Skeletal muscle satellite cell (primary cell): ENCODE results near the gene PHLPP1.

Source experiments
- H3K27me3 ChIP-seq: 2 replicates; pipeline ENCODE4 v1.7.0; 2013; ENCODE audit warnings: low read length; ENCODE audit not compliant: control insufficient read depth, insufficient read depth
- H3K36me3 ChIP-seq: 2 replicates; pipeline ENCODE4 v1.7.0; 2013; ENCODE audit warnings: mild to moderate bottlenecking, control low read depth, low read length; ENCODE audit not compliant: insufficient read depth
- H3K4me1 ChIP-seq: 2 replicates; pipeline ENCODE4 v1.7.0; 2013; ENCODE audit warnings: low read length; ENCODE audit not compliant: control insufficient read depth, insufficient read depth
- H3K4me2 ChIP-seq: 2 replicates; pipeline ENCODE4 v1.7.0; 2013; ENCODE audit warnings: mild to moderate bottlenecking, low read length
- H3K4me3 ChIP-seq: 2 replicates; pipeline ENCODE4 v1.7.0; 2013; ENCODE audit warnings: low read length
- H3K9ac ChIP-seq: 2 replicates; pipeline ENCODE4 v1.7.0; 2013; ENCODE audit warnings: mild to moderate bottlenecking, low read depth, low read length, moderate library complexity
- H3K9me3 ChIP-seq: replicated peaks from 2 replicates; pipeline ENCODE4 v1.7.0; 2013; ENCODE audit warnings: mild to moderate bottlenecking, control low read depth, low read length

Gene PHLPP1

GRCh38 chr18:62863579-62864001, 148.2 kb downstream of the PHLPP1 start:
- H3K9me3 ChIP-seq = no peaks in the 10 kb centered on the region
- no peaks in the 10 kb centered on the region for H3K36me3 ChIP-seq
- no peak overlapping the region for H3K9ac ChIP-seq
- no peaks in the 10 kb centered on the region for H3K27me3 ChIP-seq
- H3K4me1 ChIP-seq = peaks cover 7% of the 10 kb centered on the region
- H3K4me2 ChIP-seq = no peak overlapping the region
- H3K4me3 ChIP-seq = no peak overlapping the region

DNA sequence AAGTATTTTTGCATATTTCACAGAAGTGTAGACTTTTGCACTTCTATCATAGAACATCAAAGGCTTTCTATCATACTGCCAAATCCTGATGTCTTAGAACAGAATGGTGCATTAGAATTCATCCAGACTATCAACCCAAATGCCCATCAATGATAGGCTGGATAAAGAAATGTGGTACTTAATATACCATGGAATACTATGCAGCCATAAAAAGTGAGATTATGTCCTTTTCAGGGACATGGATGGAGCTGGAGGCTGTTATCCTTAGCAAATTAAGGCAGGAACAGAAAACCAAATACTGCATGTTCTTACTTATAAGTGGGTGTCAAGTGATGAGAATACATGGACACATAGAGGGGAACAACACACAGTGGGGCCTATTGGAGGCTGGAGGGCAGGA, 150.2 kb downstream of the PHLPP1 start:
- no peak overlapping the region for H3K9ac ChIP-seq
- no peak overlapping the region for H3K4me2 ChIP-seq
- H3K4me1 ChIP-seq = peaks cover 9% of the 10 kb centered on the region
- H3K9me3 ChIP-seq = no peaks in the 10 kb centered on the region
- H3K36me3 ChIP-seq = no peaks in the 10 kb centered on the region
- H3K4me3 ChIP-seq = no peak overlapping the region
- H3K27me3 ChIP-seq = no peaks in the 10 kb centered on the region

GRCh38 chr18:62867534-62867933, 152.2 kb downstream of the PHLPP1 start:
- H3K4me1 ChIP-seq = peaks cover 13% of the 10 kb centered on the region
- H3K27me3 ChIP-seq = no peaks in the 10 kb centered on the region
- H3K9ac ChIP-seq = no peak overlapping the region
- H3K4me2 ChIP-seq = no peak overlapping the region
- no peak overlapping the region for H3K4me3 ChIP-seq
- no peaks in the 10 kb centered on the region for H3K36me3 ChIP-seq
- no peaks in the 10 kb centered on the region for H3K9me3 ChIP-seq

DNA sequence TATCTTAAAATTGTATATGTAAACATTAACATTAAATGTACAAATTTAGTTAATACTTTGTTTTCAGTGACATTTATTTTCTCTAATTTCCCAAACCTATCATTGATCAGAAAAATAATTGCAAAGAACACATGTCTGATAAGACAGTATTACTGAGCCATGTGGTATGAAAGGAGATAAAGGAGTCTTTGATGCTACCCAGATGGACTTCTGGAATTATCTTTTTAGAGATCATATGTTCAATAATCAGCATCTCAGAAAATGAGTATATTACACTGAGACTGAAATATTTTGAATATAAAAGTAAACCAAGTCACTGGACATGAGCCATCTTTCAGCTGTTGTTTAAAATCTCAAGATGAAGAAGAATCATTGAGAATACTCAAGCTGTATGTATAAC, 153.3 kb downstream of the PHLPP1 start:
- no peaks in the 10 kb centered on the region for H3K36me3 ChIP-seq
- no peaks in the 10 kb centered on the region for H3K27me3 ChIP-seq
- H3K9ac ChIP-seq = no peak overlapping the region
- peaks cover 7% of the 10 kb centered on the region for H3K4me1 ChIP-seq
- no peak overlapping the region for H3K4me3 ChIP-seq
- no peaks in the 10 kb centered on the region for H3K9me3 ChIP-seq
- no peak overlapping the region for H3K4me2 ChIP-seq

GRCh38 chr18:62870643-62871042, 155.3 kb downstream of the PHLPP1 start:
- Histone ChIP-seq H3K36me3 (no peaks in the 10 kb centered on the region), H3K4me1 (peaks cover 6% of the 10 kb centered on the region), H3K4me3 (no peak overlapping the region), H3K27me3 (no peaks in the 10 kb centered on the region), H3K9me3 (no peaks in the 10 kb centered on the region), H3K4me2 (no peak overlapping the region), H3K9ac (no peak overlapping the region)

DNA sequence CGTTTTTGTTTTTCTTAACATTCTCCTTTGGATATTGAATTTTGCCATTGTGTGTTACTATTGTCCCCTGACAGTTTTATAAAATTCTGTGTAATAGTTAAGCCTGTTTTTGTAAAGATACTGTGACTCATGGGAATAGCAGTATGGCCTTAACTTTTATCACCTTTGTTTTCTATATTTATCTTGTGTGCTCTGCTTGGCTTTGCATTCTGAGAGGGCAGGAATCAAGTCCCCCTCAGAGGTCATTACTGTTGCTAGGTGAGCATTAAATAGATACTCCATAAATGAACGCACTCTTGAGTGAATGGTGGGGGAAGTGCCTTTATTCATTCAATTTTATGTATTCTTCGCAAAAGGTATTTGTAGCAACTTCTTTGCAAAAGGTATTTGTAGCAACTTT, 160.0 kb downstream of the PHLPP1 start:
- H3K4me1 ChIP-seq = peaks cover 32% of the 10 kb centered on the region
- H3K4me3 ChIP-seq = no peak overlapping the region

DNA sequence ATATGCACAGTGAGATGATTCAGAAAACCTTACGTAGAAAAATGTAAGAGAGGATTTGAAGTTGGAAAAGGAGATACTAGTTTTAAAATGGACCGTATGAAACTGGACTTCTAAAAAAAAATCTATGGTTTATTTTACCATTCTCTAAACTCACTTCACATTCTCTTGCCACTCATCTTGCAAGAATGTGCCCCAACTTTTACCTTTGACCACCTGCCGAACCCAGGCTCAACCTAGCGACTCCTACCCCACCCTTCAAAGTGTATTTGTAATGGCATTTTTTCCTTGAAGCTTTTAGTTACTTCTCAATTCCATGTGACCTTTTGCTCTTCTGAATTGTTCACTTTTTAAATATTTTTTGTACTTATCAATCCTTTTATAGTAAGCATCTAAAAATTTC, 160.8 kb downstream of the PHLPP1 start:
- Histone ChIP-seq H3K36me3 (no peaks in the 10 kb centered on the region), H3K9me3 (no peaks in the 10 kb centered on the region), H3K27me3 (no peaks in the 10 kb centered on the region), H3K4me1 (peaks cover 32% of the 10 kb centered on the region), H3K4me2 (no peak overlapping the region), H3K4me3 (no peak overlapping the region), H3K9ac (no peak overlapping the region)

More for the DNA sequence above, 160.0 kb downstream of the PHLPP1 start:
- no peak overlapping the region for H3K9ac ChIP-seq
- H3K9me3 ChIP-seq = no peaks in the 10 kb centered on the region
- no peak overlapping the region for H3K4me2 ChIP-seq
- H3K36me3 ChIP-seq = no peaks in the 10 kb centered on the region
- no peaks in the 10 kb centered on the region for H3K27me3 ChIP-seq

DNA sequence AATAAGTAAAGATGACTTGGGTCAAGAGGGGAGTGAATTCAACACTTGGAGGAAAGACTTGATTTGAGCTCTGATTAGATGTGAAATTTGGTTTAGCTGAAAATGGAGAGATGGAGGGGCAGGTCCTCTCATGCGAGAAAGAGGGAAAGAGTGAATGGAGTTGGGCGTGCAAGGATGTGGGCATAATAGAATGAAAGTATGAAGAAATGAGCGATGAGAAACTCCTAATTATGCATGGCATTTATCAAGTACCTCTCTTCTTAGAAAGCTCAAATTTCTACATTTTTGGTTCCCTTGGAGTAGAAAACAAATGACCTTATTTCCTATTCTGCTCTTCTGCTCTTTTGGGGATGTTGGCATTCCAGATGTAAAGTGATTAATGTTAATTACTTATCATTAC, 161.5 kb downstream of the PHLPP1 start:
- Histone ChIP-seq H3K4me2 (peak overlapping the region; percentile 46), H3K4me1 (peaks cover 38% of the 10 kb centered on the region), H3K9ac (peak overlapping the region; percentile 47), H3K9me3 (no peaks in the 10 kb centered on the region), H3K36me3 (no peaks in the 10 kb centered on the region), H3K27me3 (no peaks in the 10 kb centered on the region), H3K4me3 (no peak overlapping the region)

DNA sequence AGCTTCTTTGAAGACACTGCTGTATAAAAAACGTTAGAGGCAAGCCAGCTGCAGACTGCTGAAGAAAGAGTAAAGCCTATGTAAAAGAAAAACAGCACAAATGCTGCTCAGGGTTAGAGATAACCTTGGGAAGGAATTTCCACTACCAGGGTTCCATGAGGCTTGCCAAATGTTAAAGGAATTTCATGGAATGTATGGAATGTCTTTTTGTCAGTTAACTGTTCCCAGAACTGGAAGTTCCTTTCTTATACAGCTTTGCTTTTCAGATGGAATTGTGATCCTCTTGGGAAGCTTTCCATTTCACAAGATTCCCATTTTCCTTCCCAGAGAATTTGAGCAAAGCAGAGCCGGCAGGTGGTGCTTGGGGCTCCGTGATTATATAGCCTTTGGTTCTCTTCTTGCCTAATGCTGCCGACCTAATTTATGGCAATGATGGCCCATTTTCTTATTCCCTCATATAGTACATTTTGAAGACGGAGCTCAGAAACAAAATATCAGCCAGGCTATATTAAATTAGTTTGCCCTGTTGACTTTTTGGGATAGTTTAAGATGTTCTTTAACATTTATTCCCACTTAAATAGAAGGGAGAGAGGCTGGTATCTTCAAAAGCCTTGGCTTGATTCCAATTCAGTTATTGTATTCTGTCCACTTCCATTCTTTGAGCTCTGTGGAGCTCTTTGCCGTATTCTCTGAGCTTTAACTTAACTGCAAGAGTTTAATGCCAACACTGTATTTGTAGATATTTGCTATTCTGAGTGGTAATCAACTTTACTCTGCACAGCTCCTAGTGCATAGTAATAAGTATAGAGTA, 162.3 kb downstream of the PHLPP1 start:
- Histone ChIP-seq H3K9ac (peak overlapping the region; percentile 47), H3K9me3 (no peaks in the 10 kb centered on the region), H3K36me3 (no peaks in the 10 kb centered on the region), H3K27me3 (no peaks in the 10 kb centered on the region), H3K4me3 (peak overlapping the region; percentile 40), H3K4me1 (peaks cover 42% of the 10 kb centered on the region), H3K4me2 (peak overlapping the region; percentile 46)

DNA sequence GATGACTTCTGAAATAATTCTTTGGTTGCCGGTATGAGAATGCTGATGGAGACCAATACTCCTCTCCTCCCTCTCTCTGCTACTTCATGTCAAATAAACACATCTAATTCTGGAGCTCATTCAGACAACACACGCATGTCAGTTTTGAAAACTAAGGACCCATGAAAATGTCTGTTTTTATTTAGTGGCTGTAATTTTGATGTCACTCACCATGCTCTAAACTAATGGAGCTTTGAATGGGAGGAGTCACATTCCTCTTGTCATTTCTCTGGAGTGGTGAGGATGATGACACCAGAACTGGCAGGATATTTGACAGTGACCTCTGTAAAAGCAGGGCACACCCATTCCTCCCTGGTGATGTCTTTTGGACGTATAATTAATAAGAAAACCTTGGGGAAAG, 163.0 kb downstream of the PHLPP1 start:
- peak overlapping the region; percentile 26 for H3K9ac ChIP-seq
- H3K36me3 ChIP-seq = no peaks in the 10 kb centered on the region
- H3K4me2 ChIP-seq = peak overlapping the region; percentile 46
- H3K9me3 ChIP-seq = no peaks in the 10 kb centered on the region
- no peaks in the 10 kb centered on the region for H3K27me3 ChIP-seq
- no peak overlapping the region for H3K4me3 ChIP-seq
- H3K4me1 ChIP-seq = peaks cover 42% of the 10 kb centered on the region

DNA sequence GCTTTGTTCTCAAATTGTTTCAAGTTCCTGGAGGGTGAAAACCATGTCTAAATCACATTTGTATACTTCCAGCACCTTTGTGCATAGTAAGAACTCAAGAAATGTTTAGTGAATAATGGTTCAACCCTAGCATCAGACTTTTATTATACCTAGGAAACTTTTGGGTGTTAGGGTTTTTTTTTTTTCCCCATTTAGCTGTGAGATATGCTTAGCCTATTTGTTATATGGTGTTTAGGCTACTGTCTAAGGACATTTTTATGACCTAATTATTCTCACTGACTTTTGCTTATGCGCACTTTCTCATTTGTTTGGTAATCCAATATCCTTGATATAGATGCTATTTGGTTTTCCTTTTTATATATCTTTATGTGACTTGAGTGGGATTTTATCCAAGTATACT, 164.7 kb downstream of the PHLPP1 start:
- H3K4me1 ChIP-seq = peaks cover 42% of the 10 kb centered on the region
- no peak overlapping the region for H3K4me2 ChIP-seq
- no peaks in the 10 kb centered on the region for H3K27me3 ChIP-seq
- no peaks in the 10 kb centered on the region for H3K36me3 ChIP-seq
- no peak overlapping the region for H3K9ac ChIP-seq
- H3K9me3 ChIP-seq = no peaks in the 10 kb centered on the region
- H3K4me3 ChIP-seq = no peak overlapping the region
